Activated CD4-positive, alpha-beta T cell treated with anti-CD3 and anti-CD28 coated beads, Interleukin-10, Interleukin-2, amounts not matched to agents 100 ng/mL and 50 ng/mL, durations not matched to agents 16 hours and 8 hours (primary cell): ENCODE measurements around the gene RPL29.
"Not testable (repeated sequence)": the region's sequence is repeated elsewhere in the genome, so short reads cannot be mapped to it uniquely, and the experiment has no call there.

Experiments
- DNase-seq: peaks from one replicate; pipeline ENCODE4 v3.0.0-alpha.2; 2020

The RPL29 gene

GRCh38 chr3:52004906-52005395 is 9.3 kb upstream of the RPL29 start:
- DNase-seq = no peak

- no peak for DNase-seq
Observed at GRCh38 chr3:52004163-52004787, 8.6 kb upstream of the RPL29 start.

GRCh38 chr3:52002748-52003147 is 7.1 kb upstream of the RPL29 start:
- DNase-seq = no peak

- peak; percentile 85 for DNase-seq
Observed at GRCh38 chr3:52001443-52001974, 5.8 kb upstream of the RPL29 start.

GRCh38 chr3:51999846-52000245 is 4.2 kb upstream of the RPL29 start:
- no peak for DNase-seq

- no peak for DNase-seq
Observed at GRCh38 chr3:51998774-51999173, 3.1 kb upstream of the RPL29 start.

GRCh38 chr3:51997935-51998596 is 2.4 kb upstream of the RPL29 start:
- no peak for DNase-seq

GRCh38 chr3:51997172-51997571 is 1.5 kb upstream of the RPL29 start:
- DNase-seq = no peak

- DNase-seq = no peak
Observed at GRCh38 chr3:51994530-51994929, 1.2 kb downstream of the RPL29 start.

GRCh38 chr3:51993657-51994056 is 2.0 kb downstream of the RPL29 start:
- not testable (repeated sequence) for DNase-seq

GRCh38 chr3:51992017-51992682 is 3.5 kb downstream of the RPL29 start:
- no peak for DNase-seq

GRCh38 chr3:51990501-51990971 is 5.2 kb downstream of the RPL29 start:
- DNase-seq = not testable (repeated sequence)

- no peak for DNase-seq
Observed at GRCh38 chr3:51988286-51989146, 7.2 kb downstream of the RPL29 start.

- no peak for DNase-seq
Observed at GRCh38 chr3:51987568-51987967, 8.1 kb downstream of the RPL29 start.

- DNase-seq = no peak
Observed at GRCh38 chr3:51986010-51986947, 9.4 kb downstream of the RPL29 start.

GRCh38 chr3:51985063-51985462 is 10.6 kb downstream of the RPL29 start:
- no peak for DNase-seq

GRCh38 chr3:51984269-51984647 is 11.4 kb downstream of the RPL29 start:
- DNase-seq = no peak

GRCh38 chr3:51983578-51984268 is 12.0 kb downstream of the RPL29 start:
- DNase-seq = no peak

- DNase-seq = peak; percentile 86
Observed at GRCh38 chr3:51982838-51983577, 12.7 kb downstream of the RPL29 start, which contains the start of gene ACY1. TSS of gene ACY1 (plus strand) at chr3:51983535. CDS start at chr3:51984065, 530 bp downstream.

GRCh38 chr3:51982352-51982837 is 13.3 kb downstream of the RPL29 start:
- DNase-seq = peak; percentile 59
